T-cell (primary cell): Measurements from ENCODE around the gene CCIN. TPM values are rescaled to one million over a fixed set of nuclear protein-coding genes. Genes with fewer than 3 reads are reported as not detected.
A peak's percentile ranks its signal among the peaks of the same experiment; 100 is the strongest.
"Not testable (repeated sequence)": the region's sequence is repeated elsewhere in the genome, so short reads cannot be mapped to it uniquely, and the experiment has no call there.

ENCODE experiments used
- ATAC-seq, 4 experiments: fragments of 200-7000 bp in 3 of 4; fragments of 150-1000 bp in 1 of 4; cut with Tn5 transposase; replicated peaks in 1 of 4; 1 replicate in 3 of 4; 2 replicates in 1 of 4; pipeline ENCODE4 v1.10.0; 2021; ENCODE audit warnings: moderate library complexity in 3 of 4, mild to moderate bottlenecking in 2 of 4, moderate number of reproducible peaks in 1 of 4
- CTCF ChIA-PET, 2 donors: fragments of 300-600 bp; sonication (Branson Sonifier 250); formaldehyde crosslinking; loops; one replicate each; lab custom pipeline; 2022; ENCODE audit warnings: antibody characterized with exemption in 2 of 2; lab: Charles Lee
- POLR2A ChIA-PET, 2 donors: fragments of 300-600 bp; sonication (Branson Sonifier 250); formaldehyde crosslinking; loops; one replicate each; lab custom pipeline; 2022; ENCODE audit warnings: antibody characterized with exemption in 2 of 2; lab: Charles Lee
- DNase-seq, 35 experiments: peaks; one replicate each; pipeline versions ENCODE4 v3.0.0 to v3.0.0-alpha.2; 2013 to 2023
- H3K27ac ChIP-seq: one replicate; pipeline ENCODE4 v1.5.1; 2013; ENCODE audit warnings: low read length
- H3K27me3 ChIP-seq, 2 experiments: replicated peaks in 1 of 2; 1 replicate in 1 of 2; 2 replicates in 1 of 2; pipeline versions ENCODE4 v1.6.1 to v1.7.0; 2013; ENCODE audit warnings: low read length in 1 of 2, mixed read lengths in 1 of 2; ENCODE audit not compliant: control insufficient read depth in 2 of 2, insufficient read depth in 2 of 2; ENCODE audit errors: extremely low read depth in 1 of 2
- H3K36me3 ChIP-seq, 2 donors: 1 replicate in 1 of 2; 2 replicates in 1 of 2; pipeline versions ENCODE4 v1.6.1 to v1.7.0; 2013; ENCODE audit warnings: low read length in 1 of 2; ENCODE audit not compliant: control insufficient read depth in 2 of 2, insufficient read depth in 1 of 2; ENCODE audit errors: extremely low read depth in 1 of 2
- H3K4me1 ChIP-seq, 2 experiments: 1 replicate in 1 of 2; 2 replicates in 1 of 2; pipeline versions ENCODE4 v1.6.1 to v1.7.0; 2013; ENCODE audit warnings: low read length in 2 of 2, mixed read lengths in 1 of 2; ENCODE audit not compliant: insufficient read depth in 2 of 2, control insufficient read depth in 1 of 2; ENCODE audit errors: extremely low read depth in 1 of 2
- H3K4me3 ChIP-seq, 2 donors: 1 replicate in 1 of 2; 2 replicates in 1 of 2; pipeline versions ENCODE4 v1.5.1 to v1.7.0; 2013; ENCODE audit warnings: mild to moderate bottlenecking in 2 of 2, low read length in 1 of 2, moderate library complexity in 1 of 2; ENCODE audit not compliant: control insufficient read depth in 1 of 2; ENCODE audit errors: extremely low read depth in 1 of 2
- H3K9me3 ChIP-seq: 2 replicates; pipeline ENCODE4 v1.7.0; 2013
- H3K27ac Mint-ChIP-seq, 2 donors: one replicate each; pipeline ENCODE4 v1.8.0; 2020 to 2021; ENCODE audit warnings: mild to moderate bottlenecking in 2 of 2, mixed read lengths in 2 of 2
- H3K27me3 Mint-ChIP-seq, 2 donors: one replicate each; pipeline ENCODE4 v1.8.0; 2021 to 2022; ENCODE audit warnings: mixed read lengths in 2 of 2
- H3K36me3 Mint-ChIP-seq: one replicate; pipeline ENCODE4 v1.8.0; 2021; ENCODE audit warnings: mixed read lengths
- H3K4me1 Mint-ChIP-seq, 3 donors: one replicate each; pipeline ENCODE4 v1.8.0; 2020 to 2022; ENCODE audit warnings: mixed read lengths in 3 of 3, mild to moderate bottlenecking in 1 of 3
- H3K4me3 Mint-ChIP-seq, 3 donors: one replicate each; pipeline ENCODE4 v1.8.0; 2020 to 2022; ENCODE audit warnings: mild to moderate bottlenecking in 3 of 3, mixed read lengths in 3 of 3, moderate library complexity in 3 of 3
- H3K9me3 Mint-ChIP-seq, 3 donors: one replicate each; pipeline ENCODE4 v1.8.0; 2020 to 2022; ENCODE audit warnings: mixed read lengths in 3 of 3
- WGBS: methylation state at CpG from one replicate; pipeline ENCODE4 v1.1.5; 2013; ENCODE audit warnings: missing lambda C conversion rate; ENCODE audit not compliant: insufficient coverage; 5-methylcytosine and 5-hydroxymethylcytosine counted together
- total RNA-seq, 35 experiments: library from RNA in 6 of 35; stranded (reverse) in 6 of 35; fragments of 120-200 nt in 1 of 35; gene quantifications; one replicate each; pipeline versions ENCODE4 v1.2.1 to v1.2.4 and lab custom pipeline; 2013 to 2026

The CCIN gene
- total RNA-seq, 5 donors from 2014 or later (not counting 1 experiment from before 2014, with no cell fraction given): 0.13 to 0.84 (median 0.68) TPM; not detected in 2

- not testable (repeated sequence) for H3K27me3 ChIP-seq, H3K27ac Mint-ChIP-seq, ATAC-seq, DNase-seq, H3K27ac ChIP-seq, H3K4me1 ChIP-seq, H3K4me3 ChIP-seq, H3K9me3 ChIP-seq, H3K4me3 Mint-ChIP-seq, H3K9me3 Mint-ChIP-seq, H3K27me3 Mint-ChIP-seq
- Mint-ChIP-seq H3K4me1 (peaks cover 5 to 22% (median 14%) of the 10 kb centered on the region in 3 donors), H3K36me3 (peaks cover 39% of the 10 kb centered on the region)
- no CpG with 5 or more reads among the region's 4 CpGs for WGBS
- CTCF ChIA-PET: interaction anchor here in 1 of 2 donors (1.1 kb wide), 1 partner anchor 54 kb away, joined by 4 read pairs; no protein-coding TSS in a partner anchor
- H3K36me3 ChIP-seq: peaks cover 0 to 21% of the 10 kb centered on the region in 2 donors
- POLR2A ChIA-PET: interaction anchor here in 1 of 2 donors (0.6 kb wide), 2 partner anchors 101 to 277 kb away, joined by 3 to 5 read pairs; no protein-coding TSS in a partner anchor
Measured at GRCh38 chr9:36159509-36159908, 9.7 kb upstream of the CCIN start.

DNA sequence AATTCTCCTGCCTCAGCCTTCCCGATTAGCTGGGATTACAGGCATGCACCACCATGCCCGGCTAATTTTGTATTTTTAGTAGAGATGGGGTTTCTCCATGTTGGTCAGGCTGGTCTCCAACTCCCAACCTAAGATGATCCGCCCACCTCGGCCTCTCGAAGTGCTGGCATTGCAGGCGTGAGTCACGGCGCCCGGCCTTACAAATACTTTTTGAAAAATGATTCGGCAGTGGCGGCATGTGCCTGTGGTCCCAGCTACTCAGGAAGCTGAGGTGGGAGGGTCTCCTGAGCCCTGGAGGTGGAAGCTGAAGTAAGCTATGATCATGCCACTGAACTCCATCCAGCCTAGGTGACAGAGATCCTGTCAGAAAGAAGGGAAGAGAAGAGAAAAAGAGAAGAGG, 9.1 kb upstream of the CCIN start:
- DNase-seq, H3K27ac ChIP-seq, ATAC-seq, POLR2A ChIA-PET, H3K27me3 Mint-ChIP-seq, H3K27me3 ChIP-seq, H3K9me3 ChIP-seq, H3K4me3 Mint-ChIP-seq, H3K4me3 ChIP-seq, H3K4me1 ChIP-seq, H3K9me3 Mint-ChIP-seq: not testable (repeated sequence)
- peaks cover 0 to 21% of the 10 kb centered on the region in 2 donors for H3K36me3 ChIP-seq
- Mint-ChIP-seq H3K27ac (peak overlapping the region; percentile 1 to 67), H3K36me3 (peaks cover 35% of the 10 kb centered on the region), H3K4me1 (peaks cover 2 to 20% (median 13%) of the 10 kb centered on the region in 3 donors)
- CTCF ChIA-PET: interaction anchor here (0.7 to 0.8 kb wide), 2 partner anchors 26 to 697 kb away, joined by 3 read pairs; no protein-coding TSS in a partner anchor
- WGBS: 87% methylated on average over 6 of the region's 11 CpGs

GRCh38 chr9:36161187-36161586, 8.0 kb upstream of the CCIN start:
- ChIA-PET CTCF (interaction anchor here (0.6 kb wide), 2 partner anchors 9 to 74 kb away, joined by 3 to 4 read pairs; no protein-coding TSS in a partner anchor), POLR2A (interaction anchor here in 1 of 2 donors (0.6 kb wide), 1 partner anchor 9 kb away, joined by 3 read pairs; no protein-coding TSS in a partner anchor)
- no peak for DNase-seq
- Histone ChIP-seq H3K27me3 (no peaks in the 10 kb centered on the region), H3K4me1 (peaks cover 0 to 9% of the 10 kb centered on the region in 2 experiments), H3K4me3 (no peak overlapping the region), H3K9me3 (no peaks in the 10 kb centered on the region), H3K36me3 (peaks cover 0 to 17% of the 10 kb centered on the region in 2 donors), H3K27ac (no peak overlapping the region)
- Mint-ChIP-seq H3K9me3 (no peaks in the 10 kb centered on the region), H3K27me3 (no peaks in the 10 kb centered on the region), H3K27ac (peak overlapping the region; percentile 34 to 68), H3K4me3 (no peak overlapping the region), H3K4me1 (peaks cover 3 to 25% (median 17%) of the 10 kb centered on the region in 3 donors), H3K36me3 (peaks cover 35% of the 10 kb centered on the region)
- ATAC-seq: no peak
- WGBS: 93% methylated on average over 2 of the region's 2 CpGs

DNA sequence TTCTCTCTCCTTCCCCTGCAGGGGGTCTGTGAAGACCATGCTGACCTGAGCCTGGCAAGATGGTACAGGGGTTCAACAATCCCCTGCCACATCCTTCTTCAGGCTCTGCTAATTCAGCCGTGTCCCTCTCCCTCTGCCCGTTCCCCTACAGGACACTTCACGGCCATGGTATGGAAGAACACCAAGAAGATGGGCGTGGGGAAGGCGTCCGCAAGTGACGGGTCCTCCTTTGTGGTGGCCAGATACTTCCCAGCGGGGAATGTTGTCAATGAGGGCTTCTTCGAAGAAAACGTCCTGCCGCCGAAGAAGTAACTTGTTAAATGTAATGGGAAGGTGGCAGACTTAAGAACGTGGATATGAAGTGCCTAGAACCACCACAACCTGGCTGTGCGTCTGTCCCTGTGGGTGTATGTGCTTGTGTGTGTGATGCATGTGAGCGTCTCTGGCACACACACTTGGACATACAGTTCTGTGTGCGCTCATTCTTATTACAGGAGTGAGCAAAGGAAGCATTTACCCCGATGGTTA, 6.9 kb upstream of the CCIN start:
- Mint-ChIP-seq H3K4me1 (peaks cover 8 to 31% (median 17%) of the 10 kb centered on the region in 3 donors), H3K9me3 (no peaks in the 10 kb centered on the region), H3K36me3 (peaks cover 31% of the 10 kb centered on the region), H3K4me3 (no peak overlapping the region), H3K27me3 (no peaks in the 10 kb centered on the region), H3K27ac (peak overlapping the region in 1 of 2 donors; percentile 34)
- 94% methylated on average over 9 of the region's 17 CpGs for WGBS
- Histone ChIP-seq H3K4me3 (no peak overlapping the region), H3K9me3 (no peaks in the 10 kb centered on the region), H3K4me1 (peaks cover 0 to 17% of the 10 kb centered on the region in 2 experiments), H3K27ac (no peak overlapping the region), H3K27me3 (no peaks in the 10 kb centered on the region), H3K36me3 (peaks cover 0 to 13% of the 10 kb centered on the region in 2 donors)
- no peak for ATAC-seq
- POLR2A ChIA-PET: no interaction called here
- CTCF ChIA-PET: interaction anchor here in 1 of 2 donors (7.6 kb wide), 1 partner anchor 60 kb away, joined by 87 read pairs; no protein-coding TSS in a partner anchor
- no peak for DNase-seq

GRCh38 chr9:36163049-36163785, 6.0 kb upstream of the CCIN start:
- DNase-seq (no peak), ATAC-seq (no peak)
- no peak overlapping the region for H3K4me3 ChIP-seq
- no peaks in the 10 kb centered on the region for H3K9me3 ChIP-seq
- Mint-ChIP-seq H3K4me1 (peaks cover 8 to 31% (median 17%) of the 10 kb centered on the region in 3 donors), H3K36me3 (peaks cover 29% of the 10 kb centered on the region), H3K9me3 (no peaks in the 10 kb centered on the region), H3K27ac (no peak overlapping the region), H3K4me3 (no peak overlapping the region), H3K27me3 (no peaks in the 10 kb centered on the region)
- WGBS: 96% methylated on average over 5 of the region's 9 CpGs
- no peak overlapping the region for H3K27ac ChIP-seq
- H3K36me3 ChIP-seq: peaks cover 0 to 13% of the 10 kb centered on the region in 2 donors
- ChIA-PET CTCF (interaction anchor here (1.5 to 7.6 kb wide), 3 partner anchors 58 to 61 kb away, joined by 6 to 87 read pairs (median 13); no protein-coding TSS in a partner anchor), POLR2A (interaction anchor here in 1 of 2 donors (0.5 to 0.6 kb wide), 2 partner anchors 55 to 79 kb away, joined by 3 to 10 read pairs; no protein-coding TSS in a partner anchor)
- no peaks in the 10 kb centered on the region for H3K27me3 ChIP-seq
- peaks cover 0 to 17% of the 10 kb centered on the region in 2 experiments for H3K4me1 ChIP-seq

DNA sequence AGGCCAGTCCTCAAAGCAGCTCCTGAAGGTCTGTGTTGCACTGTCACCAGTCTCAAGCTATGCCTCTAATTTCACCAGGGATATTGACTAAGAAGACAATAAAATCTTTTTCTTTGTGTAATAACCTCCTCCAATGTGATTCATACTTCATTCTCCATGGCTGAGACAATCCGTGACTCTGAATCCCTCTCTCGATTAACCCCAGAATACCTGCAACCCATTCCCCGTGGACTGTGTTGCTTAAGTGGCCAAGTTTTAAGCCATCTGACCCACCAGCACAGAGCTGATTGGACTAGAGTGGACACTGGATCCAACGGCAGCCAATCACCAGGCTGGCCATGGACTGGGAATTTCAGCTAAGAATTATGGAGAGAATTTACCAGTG, 5.4 kb upstream of the CCIN start:
- Mint-ChIP-seq H3K36me3 (peaks cover 25% of the 10 kb centered on the region), H3K4me1 (peaks cover 8 to 31% (median 17%) of the 10 kb centered on the region in 3 donors), H3K27ac (peak overlapping the region; percentile 52 to 54), H3K27me3 (no peaks in the 10 kb centered on the region), H3K9me3 (no peaks in the 10 kb centered on the region), H3K4me3 (no peak overlapping the region)
- H3K4me3 ChIP-seq: no peak overlapping the region
- ATAC-seq (no peak), DNase-seq (no peak)
- H3K4me1 ChIP-seq: peaks cover 0 to 17% of the 10 kb centered on the region in 2 experiments
- H3K27ac ChIP-seq: no peak overlapping the region
- H3K9me3 ChIP-seq: no peaks in the 10 kb centered on the region
- peaks cover 0 to 13% of the 10 kb centered on the region in 2 donors for H3K36me3 ChIP-seq
- ChIA-PET CTCF (interaction anchor here (1.5 to 7.6 kb wide), 3 partner anchors 59 to 62 kb away, joined by 6 to 87 read pairs (median 13); no protein-coding TSS in a partner anchor), POLR2A (interaction anchor here in 1 of 2 donors (0.5 kb wide), 1 partner anchor 79 kb away, joined by 10 read pairs; no protein-coding TSS in a partner anchor)
- H3K27me3 ChIP-seq: no peaks in the 10 kb centered on the region
- 100% methylated on average over 3 of the region's 4 CpGs for WGBS
